H9 (cell line): ENCODE data around the gene URAD. TPM values are rescaled to one million over a fixed set of nuclear protein-coding genes. Genes with fewer than 3 reads are reported as not detected.

Source experiments
- DNase-seq: peaks from one replicate; pipeline ENCODE4 v3.0.0-alpha.2; 2017
- H2AFZ ChIP-seq: one replicate; pipeline ENCODE4 v1.6.1; 2013; ENCODE audit warnings: mild to moderate bottlenecking, low read length, control low read depth, moderate library complexity
- H2AK5ac ChIP-seq: 2 replicates; pipeline ENCODE4 v1.6.1; 2013; ENCODE audit warnings: low read length, control low read depth, mixed read lengths; ENCODE audit not compliant: insufficient read length
- H2BK120ac ChIP-seq: one replicate; pipeline ENCODE4 v1.6.1; 2013; ENCODE audit warnings: low read depth, mild to moderate bottlenecking, low read length, control low read depth, inconsistent platforms; ENCODE audit not compliant: poor library complexity, severe bottlenecking
- H2BK12ac ChIP-seq: 2 replicates; pipeline ENCODE4 v1.6.1; 2013; ENCODE audit warnings: low read length, control low read depth, mixed read lengths, low read depth; ENCODE audit not compliant: insufficient read length
- H2BK15ac ChIP-seq: 2 replicates; pipeline ENCODE4 v1.6.1; 2013; ENCODE audit warnings: low read depth, low read length, control low read depth
- H2BK20ac ChIP-seq: one replicate; pipeline ENCODE4 v1.6.1; 2013; ENCODE audit warnings: low read depth, mild to moderate bottlenecking, low read length, control low read depth, inconsistent platforms; ENCODE audit not compliant: poor library complexity, severe bottlenecking
- H2BK5ac ChIP-seq: 2 replicates; pipeline ENCODE4 v1.6.1; 2013; ENCODE audit warnings: low read length, control low read depth, mixed read lengths; ENCODE audit not compliant: insufficient read length
- H3K14ac ChIP-seq: 2 replicates; pipeline ENCODE4 v1.6.1; 2013; ENCODE audit warnings: low read length, control low read depth; ENCODE audit not compliant: insufficient read depth
- H3K18ac ChIP-seq: 2 replicates; pipeline ENCODE4 v1.6.1; 2013; ENCODE audit warnings: low read depth, mild to moderate bottlenecking, mixed read lengths, low read length, control low read depth; ENCODE audit not compliant: insufficient read length
- H3K23ac ChIP-seq: 2 replicates; pipeline ENCODE4 v1.6.1; 2013; ENCODE audit warnings: low read length, control low read depth, mixed read lengths, low read depth; ENCODE audit not compliant: insufficient read length
- H3K23me2 ChIP-seq: 2 replicates; pipeline ENCODE4 v1.6.1; 2013; ENCODE audit warnings: low read depth, mild to moderate bottlenecking, mixed read lengths, low read length, control low read depth; ENCODE audit not compliant: insufficient read length, poor library complexity, severe bottlenecking
- H3K27ac ChIP-seq: 2 replicates; pipeline ENCODE4 v1.5.1; 2013; ENCODE audit warnings: low read length, control low read depth, mixed read lengths, low read depth; ENCODE audit not compliant: insufficient read length
- H3K27me3 ChIP-seq: 2 replicates; pipeline ENCODE4 v1.6.1; 2013; ENCODE audit warnings: low read length, control low read depth, inconsistent platforms; ENCODE audit not compliant: insufficient read depth
- H3K4ac ChIP-seq: 2 replicates; pipeline ENCODE4 v1.6.1; 2013; ENCODE audit warnings: low read depth, mild to moderate bottlenecking, control low read depth, inconsistent platforms, low read length, moderate library complexity
- H3K4me1 ChIP-seq: 2 replicates; pipeline ENCODE4 v1.6.1; 2013; ENCODE audit warnings: low read length, control low read depth, inconsistent platforms; ENCODE audit not compliant: insufficient read depth
- H3K4me2 ChIP-seq: 2 replicates; pipeline ENCODE4 v1.6.1; 2013; ENCODE audit warnings: low read length, control low read depth, mixed read lengths; ENCODE audit not compliant: insufficient read length, insufficient read depth
- H3K56ac ChIP-seq: 2 replicates; pipeline ENCODE4 v1.6.1; 2013; ENCODE audit warnings: low read depth, mild to moderate bottlenecking, mixed read lengths, low read length, control low read depth; ENCODE audit not compliant: insufficient read length
- H3K79me1 ChIP-seq: 2 replicates; pipeline ENCODE4 v1.6.1; 2013; ENCODE audit warnings: low read depth, mild to moderate bottlenecking, moderate library complexity, low read length, control low read depth, inconsistent platforms; ENCODE audit not compliant: insufficient read depth, poor library complexity, severe bottlenecking
- H3K79me2 ChIP-seq: 2 replicates; pipeline ENCODE4 v1.6.1; 2013; ENCODE audit warnings: low read length, control low read depth, inconsistent platforms; ENCODE audit not compliant: insufficient read depth
- H3K9ac ChIP-seq: 2 replicates; pipeline ENCODE4 v1.6.1; 2013; ENCODE audit warnings: low read length, control low read depth, mixed read lengths; ENCODE audit not compliant: insufficient read length; ENCODE audit errors: extremely low read depth
- H3K9me3 ChIP-seq: one replicate; pipeline ENCODE4 v1.6.1; 2013; ENCODE audit warnings: low read depth, low read length, inconsistent platforms; ENCODE audit not compliant: control insufficient read depth
- H3T11ph ChIP-seq: one replicate; pipeline ENCODE4 v1.6.1; 2013; ENCODE audit warnings: mild to moderate bottlenecking, low read length, control low read depth, inconsistent platforms
- H4K20me1 ChIP-seq: one replicate; pipeline ENCODE4 v1.6.1; 2013; ENCODE audit not compliant: control insufficient read depth, insufficient read length, insufficient read depth
- H4K5ac ChIP-seq: 2 replicates; pipeline ENCODE4 v1.6.1; 2013; ENCODE audit warnings: low read depth, mild to moderate bottlenecking, mixed read lengths, low read length, control low read depth; ENCODE audit not compliant: insufficient read length
- H4K8ac ChIP-seq: replicated peaks from 2 replicates; pipeline ENCODE4 v1.6.1; 2013; ENCODE audit warnings: low read length, control low read depth, mixed read lengths, low read depth; ENCODE audit not compliant: insufficient read length
- H4K91ac ChIP-seq: 2 replicates; pipeline ENCODE4 v1.6.1; 2013; ENCODE audit warnings: low read depth, mild to moderate bottlenecking, moderate library complexity, mixed read lengths, low read length, control low read depth; ENCODE audit not compliant: insufficient read length
- H3K27ac Mint-ChIP-seq, 3 experiments: 2 replicates in 2 of 3; 3 replicates in 1 of 3; pipeline ENCODE4 v1.8.0; 2020 to 2021; ENCODE audit warnings: mixed read lengths in 3 of 3, mild to moderate bottlenecking in 1 of 3, moderate library complexity in 1 of 3
- H3K27me3 Mint-ChIP-seq: 2 replicates; pipeline ENCODE4 v1.8.0; 2021; ENCODE audit warnings: low read depth, mild to moderate bottlenecking, moderate library complexity, mixed read lengths
- H3K36me3 Mint-ChIP-seq, 3 experiments: 2 replicates in 2 of 3; 3 replicates in 1 of 3; pipeline ENCODE4 v1.8.0; 2020 to 2021; ENCODE audit warnings: low read depth in 3 of 3, mixed read lengths in 3 of 3; ENCODE audit not compliant: insufficient read depth in 1 of 3
- H3K4me1 Mint-ChIP-seq, 2 experiments: 2 replicates each; pipeline ENCODE4 v1.8.0; 2020; ENCODE audit warnings: mixed read lengths in 2 of 2
- H3K4me3 Mint-ChIP-seq, 2 experiments: 2 replicates in 1 of 2; 3 replicates in 1 of 2; pipeline ENCODE4 v1.8.0; 2020 to 2021; ENCODE audit warnings: mild to moderate bottlenecking in 2 of 2, mixed read lengths in 2 of 2, moderate library complexity in 1 of 2
- H3K9me3 Mint-ChIP-seq, 2 experiments: 2 replicates in 1 of 2; 3 replicates in 1 of 2; pipeline ENCODE4 v1.8.0; 2020; ENCODE audit warnings: mild to moderate bottlenecking in 2 of 2, mixed read lengths in 2 of 2, moderate library complexity in 1 of 2
- WGBS: extraction: QIAGEN DNeasy Blood & Tissue Kit; methylation state at CpG from one replicate; pipeline ENCODE4 v1.1.7; 2013; ENCODE audit warnings: missing lambda C conversion rate, low lambda C conversion rate, mixed read lengths; ENCODE audit not compliant: insufficient read length; ENCODE audit errors: extremely low coverage; 5-methylcytosine and 5-hydroxymethylcytosine counted together
- total RNA-seq: library from RNA; stranded (reverse); gene quantifications from 2 replicates; pipeline ENCODE4 v1.2.1, GENCODE V29; 2021
- TF ChIP-seq, protein P1 (sequence below): fragments of 200-600 bp; sonication (generic); conservative IDR thresholded peaks from 3 replicates; pipeline ENCODE4 v1.8.0; 2021; ENCODE audit warnings: antibody characterized with exemption, mild to moderate bottlenecking

Gene URAD
- total RNA-seq, 1 experiment from 2014 or later, result not detected

DNA sequence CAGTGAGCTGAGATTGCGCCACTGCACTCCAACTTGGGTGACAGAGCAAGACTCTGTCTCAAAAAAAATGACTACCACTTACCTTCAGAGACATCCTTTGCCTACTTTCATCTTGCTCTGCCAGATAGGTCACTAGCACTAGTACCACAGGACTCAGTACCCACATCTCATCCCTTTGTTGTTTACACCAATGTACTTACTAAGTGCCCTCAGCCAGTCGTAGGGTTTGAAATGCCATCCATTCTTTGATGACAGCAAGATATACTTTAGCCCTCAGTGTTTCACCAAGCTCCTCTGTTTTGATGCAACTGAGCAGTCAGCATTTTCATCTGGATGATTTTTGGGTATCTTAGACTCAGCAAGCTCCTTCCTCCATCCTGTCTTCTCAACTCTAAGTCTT is 6.1 kb downstream of the URAD start:
- no peak for DNase-seq
- peaks cover 2% of the 10 kb centered on the region for H4K20me1 ChIP-seq
- H2AFZ ChIP-seq, result no peak overlapping the region
- H3K23me2 ChIP-seq, result no peaks in the 10 kb centered on the region
- no peaks in the 10 kb centered on the region for H3K4me1 ChIP-seq
- TF ChIP-seq, protein P1, sequence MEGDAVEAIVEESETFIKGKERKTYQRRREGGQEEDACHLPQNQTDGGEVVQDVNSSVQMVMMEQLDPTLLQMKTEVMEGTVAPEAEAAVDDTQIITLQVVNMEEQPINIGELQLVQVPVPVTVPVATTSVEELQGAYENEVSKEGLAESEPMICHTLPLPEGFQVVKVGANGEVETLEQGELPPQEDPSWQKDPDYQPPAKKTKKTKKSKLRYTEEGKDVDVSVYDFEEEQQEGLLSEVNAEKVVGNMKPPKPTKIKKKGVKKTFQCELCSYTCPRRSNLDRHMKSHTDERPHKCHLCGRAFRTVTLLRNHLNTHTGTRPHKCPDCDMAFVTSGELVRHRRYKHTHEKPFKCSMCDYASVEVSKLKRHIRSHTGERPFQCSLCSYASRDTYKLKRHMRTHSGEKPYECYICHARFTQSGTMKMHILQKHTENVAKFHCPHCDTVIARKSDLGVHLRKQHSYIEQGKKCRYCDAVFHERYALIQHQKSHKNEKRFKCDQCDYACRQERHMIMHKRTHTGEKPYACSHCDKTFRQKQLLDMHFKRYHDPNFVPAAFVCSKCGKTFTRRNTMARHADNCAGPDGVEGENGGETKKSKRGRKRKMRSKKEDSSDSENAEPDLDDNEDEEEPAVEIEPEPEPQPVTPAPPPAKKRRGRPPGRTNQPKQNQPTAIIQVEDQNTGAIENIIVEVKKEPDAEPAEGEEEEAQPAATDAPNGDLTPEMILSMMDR, result no peak
- Mint-ChIP-seq H3K9me3 (peaks cover 0 to 10% of the 10 kb centered on the region in 2 experiments; a peak in 1 of 5 replicates), H3K27ac (no peak overlapping the region), H3K4me1 (peaks cover 10 to 20% of the 10 kb centered on the region in 2 experiments), H3K4me3 (no peak overlapping the region), H3K36me3 (peaks cover 0 to 2% (median 0%) of the 10 kb centered on the region in 3 experiments; a peak in 2 of 7 replicates), H3K27me3 (peaks cover 100% of the 10 kb centered on the region)
- no peak overlapping the region for H3T11ph ChIP-seq
- no peak overlapping the region for H2BK12ac ChIP-seq
- no peak overlapping the region for H2BK15ac ChIP-seq
- no peak overlapping the region for H3K4me2 ChIP-seq
- H3K18ac ChIP-seq, result no peak overlapping the region
- H3K56ac ChIP-seq, result no peak overlapping the region
- no peak overlapping the region for H3K23ac ChIP-seq
- H3K9me3 ChIP-seq, result no peaks in the 10 kb centered on the region
- no peak overlapping the region for H2AK5ac ChIP-seq
- no CpG with 5 or more reads among the region's 2 CpGs for WGBS
- H3K79me1 ChIP-seq, result no peaks in the 10 kb centered on the region
- no peak overlapping the region for H2BK120ac ChIP-seq
- H4K8ac ChIP-seq, result no peak overlapping the region
- H3K4ac ChIP-seq, result no peak overlapping the region
- H2BK5ac ChIP-seq, result no peak overlapping the region
- H3K27ac ChIP-seq, result no peak overlapping the region
- H3K9ac ChIP-seq, result no peak overlapping the region
- no peaks in the 10 kb centered on the region for H3K79me2 ChIP-seq
- no peak overlapping the region for H4K91ac ChIP-seq
- H2BK20ac ChIP-seq, result no peak overlapping the region
- H3K27me3 ChIP-seq, result peaks cover 66% of the 10 kb centered on the region
- no peak overlapping the region for H4K5ac ChIP-seq
- no peak overlapping the region for H3K14ac ChIP-seq
